OCI-M2 (cell line): Measurements from ENCODE around the gene SARS1.
A peak's percentile ranks its signal among the peaks of the same experiment; 100 is the strongest.
"Not testable (repeated sequence)": the region's sequence is repeated elsewhere in the genome, so short reads cannot be mapped to it uniquely, and the experiment has no call there.

ENCODE experiments used
- DNase-seq: peaks from one replicate; lab custom pipeline; 2025; ENCODE audit not compliant: unreplicated experiment; lab: John Stamatoyannopoulos, UW

Gene SARS1

DNA sequence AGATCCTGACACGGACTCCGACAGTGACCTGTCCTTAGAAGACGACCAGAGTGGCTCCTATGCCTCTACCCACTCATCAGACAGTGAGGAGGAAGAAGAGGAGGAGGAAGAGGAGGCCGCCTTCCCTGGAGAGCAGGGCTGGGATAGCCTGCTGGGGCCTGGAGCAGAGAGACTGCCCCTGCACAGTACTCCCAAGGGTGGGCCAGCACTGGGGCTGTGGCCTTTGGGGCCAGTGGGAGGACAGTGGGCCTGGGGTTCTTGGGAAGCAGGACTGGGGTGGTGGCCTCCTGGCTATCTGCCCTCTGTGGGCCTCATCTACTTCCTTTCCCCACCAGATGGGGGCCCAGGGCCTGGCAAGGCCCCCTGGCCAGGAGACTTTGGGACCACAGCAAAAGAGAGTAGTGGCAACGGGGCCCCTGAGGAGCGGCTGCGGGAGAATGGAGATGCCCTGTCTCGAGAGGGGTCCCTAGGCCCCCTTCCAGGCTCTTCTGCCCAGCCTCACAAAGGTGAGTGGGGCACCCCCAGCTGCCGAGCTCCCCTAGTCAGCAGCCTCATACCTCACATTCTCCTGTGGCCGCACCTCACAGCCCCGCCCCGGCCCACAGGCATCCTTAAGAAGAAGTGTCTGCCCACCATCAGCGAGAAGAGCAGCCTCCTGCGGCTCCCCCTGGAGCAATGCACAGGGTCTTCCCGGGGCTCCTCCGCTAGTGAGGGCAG, 59.3 kb downstream of the SARS1 start:
- DNase-seq, result no peak

DNA sequence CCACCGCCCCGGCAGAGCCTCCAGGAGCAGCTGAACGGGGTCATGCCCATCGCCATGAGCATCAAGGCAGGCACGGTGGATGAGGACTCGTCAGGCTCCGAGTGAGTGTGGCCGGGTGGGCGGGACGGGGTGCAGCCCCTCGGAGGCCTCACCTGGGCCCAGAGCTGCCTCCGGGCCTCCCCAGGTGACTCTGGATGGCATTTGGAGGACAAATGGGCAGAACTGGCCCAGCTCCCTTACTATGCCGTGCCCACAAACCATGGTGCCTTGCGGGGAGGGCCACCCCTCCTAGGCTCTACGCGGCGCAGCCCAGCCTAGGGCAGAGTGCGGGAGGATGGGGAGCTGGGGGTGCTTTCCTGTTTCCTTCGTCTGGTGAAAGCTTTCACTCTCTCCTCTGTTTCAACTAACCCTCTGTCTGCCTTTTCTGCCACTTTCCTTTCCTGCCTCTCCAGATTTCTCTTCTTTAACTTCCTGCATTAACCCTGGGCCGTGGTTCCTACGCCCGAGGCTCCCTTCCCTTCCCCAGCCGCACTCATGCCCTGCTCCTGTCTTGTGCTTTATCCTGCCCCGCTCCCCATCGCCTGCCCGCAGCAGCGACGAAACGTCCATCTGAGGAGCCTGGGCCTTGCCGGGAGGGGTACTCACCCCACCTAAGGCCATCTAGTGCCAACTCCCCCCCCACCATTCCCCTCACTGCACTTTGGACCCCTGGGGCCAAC, 60.0 kb downstream of the SARS1 start:
- no peak for DNase-seq

DNA sequence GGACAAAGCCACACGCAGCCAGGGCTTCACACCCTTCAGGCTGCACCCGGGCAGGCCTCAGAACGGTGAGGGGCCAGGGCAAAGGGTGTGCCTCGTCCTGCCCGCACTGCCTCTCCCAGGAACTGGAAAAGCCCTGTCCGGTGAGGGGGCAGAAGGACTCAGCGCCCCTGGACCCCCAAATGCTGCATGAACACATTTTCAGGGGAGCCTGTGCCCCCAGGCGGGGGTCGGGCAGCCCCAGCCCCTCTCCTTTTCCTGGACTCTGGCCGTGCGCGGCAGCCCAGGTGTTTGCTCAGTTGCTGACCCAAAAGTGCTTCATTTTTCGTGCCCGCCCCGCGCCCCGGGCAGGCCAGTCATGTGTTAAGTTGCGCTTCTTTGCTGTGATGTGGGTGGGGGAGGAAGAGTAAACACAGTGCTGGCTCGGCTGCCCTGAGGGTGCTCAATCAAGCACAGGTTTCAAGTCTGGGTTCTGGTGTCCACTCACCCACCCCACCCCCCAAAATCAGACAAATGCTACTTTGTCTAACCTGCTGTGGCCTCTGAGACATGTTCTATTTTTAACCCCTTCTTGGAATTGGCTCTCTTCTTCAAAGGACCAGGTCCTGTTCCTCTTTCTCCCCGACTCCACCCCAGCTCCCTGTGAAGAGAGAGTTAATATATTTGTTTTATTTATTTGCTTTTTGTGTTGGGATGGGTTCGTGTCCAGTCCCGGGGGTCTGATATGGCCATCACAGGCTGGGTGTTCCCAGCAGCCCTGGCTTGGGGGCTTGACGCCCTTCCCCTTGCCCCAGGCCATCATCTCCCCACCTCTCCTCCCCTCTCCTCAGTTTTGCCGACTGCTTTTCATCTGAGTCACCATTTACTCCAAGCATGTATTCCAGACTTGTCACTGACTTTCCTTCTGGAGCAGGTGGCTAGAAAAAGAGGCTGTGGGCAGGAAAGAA, 61.1 kb downstream of the SARS1 start:
- DNase-seq, result no peak

DNA sequence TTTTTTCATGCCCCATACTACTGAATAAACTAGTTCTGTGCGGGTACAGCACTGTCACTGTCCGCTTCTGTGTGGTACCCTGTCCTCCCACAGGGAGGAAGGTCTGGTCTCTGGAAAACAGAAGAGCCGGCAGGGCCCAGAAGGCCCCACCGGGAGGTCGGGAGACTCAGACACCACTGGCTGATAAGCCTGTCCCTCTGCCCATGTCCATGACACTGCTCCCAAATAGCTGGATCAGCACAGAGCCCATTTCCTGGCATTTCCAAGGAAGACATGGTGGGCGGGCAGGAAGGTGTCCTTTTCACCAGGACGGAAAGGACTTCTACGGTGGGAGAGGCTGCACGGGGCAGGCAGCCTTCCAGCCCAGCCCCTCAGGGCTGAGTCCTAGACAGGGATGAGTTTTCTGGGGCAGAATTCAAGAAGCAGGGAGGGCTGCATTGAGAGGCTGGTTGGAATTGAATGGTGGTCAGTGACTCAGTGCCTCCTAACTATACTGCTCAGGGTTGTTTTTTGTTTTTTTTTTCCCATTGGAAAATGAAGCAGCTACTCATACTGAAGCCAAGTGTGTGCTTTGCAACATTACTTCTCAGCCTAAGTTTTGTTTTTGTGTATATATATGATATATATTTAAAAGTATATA, 62.1 kb downstream of the SARS1 start:
- DNase-seq, result no peak

DNA sequence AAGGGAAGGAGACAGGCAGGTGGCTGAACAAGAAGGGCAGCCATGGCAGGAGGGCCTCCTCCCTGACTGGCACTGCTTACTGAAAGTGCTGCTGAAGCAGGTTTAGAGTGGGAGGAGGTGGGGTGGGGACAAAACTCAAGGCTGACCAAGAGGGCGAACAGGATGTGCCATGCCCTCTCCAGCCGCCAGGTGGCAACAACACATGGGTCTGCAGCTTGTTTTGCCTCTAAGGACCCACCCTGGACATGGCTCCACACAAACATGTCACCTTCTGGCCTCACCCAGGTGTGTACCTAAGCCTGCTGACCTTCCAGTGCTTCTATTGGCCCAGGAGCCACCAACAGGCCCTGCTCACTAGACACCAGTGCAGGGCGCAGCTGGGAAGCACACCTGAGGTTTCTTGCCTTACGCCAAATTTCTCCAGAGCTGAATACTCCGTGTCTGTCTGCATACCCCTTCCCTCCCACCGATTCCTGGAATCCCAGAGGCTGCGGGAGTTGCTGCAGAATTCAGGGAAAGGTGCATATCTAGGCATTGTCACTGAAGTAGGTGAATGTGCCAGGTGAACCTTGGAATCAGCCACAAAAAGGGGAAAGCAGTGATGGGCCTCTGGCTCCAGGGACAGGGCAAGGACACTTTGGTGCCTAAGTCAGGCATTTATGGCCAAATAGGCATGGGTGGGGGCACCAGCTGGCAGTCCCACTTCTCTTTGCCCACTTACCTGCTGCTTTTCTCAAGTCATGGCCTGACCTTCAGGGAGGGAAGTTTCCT, 63.9 kb downstream of the SARS1 start:
- DNase-seq, result peak; percentile 37

DNA sequence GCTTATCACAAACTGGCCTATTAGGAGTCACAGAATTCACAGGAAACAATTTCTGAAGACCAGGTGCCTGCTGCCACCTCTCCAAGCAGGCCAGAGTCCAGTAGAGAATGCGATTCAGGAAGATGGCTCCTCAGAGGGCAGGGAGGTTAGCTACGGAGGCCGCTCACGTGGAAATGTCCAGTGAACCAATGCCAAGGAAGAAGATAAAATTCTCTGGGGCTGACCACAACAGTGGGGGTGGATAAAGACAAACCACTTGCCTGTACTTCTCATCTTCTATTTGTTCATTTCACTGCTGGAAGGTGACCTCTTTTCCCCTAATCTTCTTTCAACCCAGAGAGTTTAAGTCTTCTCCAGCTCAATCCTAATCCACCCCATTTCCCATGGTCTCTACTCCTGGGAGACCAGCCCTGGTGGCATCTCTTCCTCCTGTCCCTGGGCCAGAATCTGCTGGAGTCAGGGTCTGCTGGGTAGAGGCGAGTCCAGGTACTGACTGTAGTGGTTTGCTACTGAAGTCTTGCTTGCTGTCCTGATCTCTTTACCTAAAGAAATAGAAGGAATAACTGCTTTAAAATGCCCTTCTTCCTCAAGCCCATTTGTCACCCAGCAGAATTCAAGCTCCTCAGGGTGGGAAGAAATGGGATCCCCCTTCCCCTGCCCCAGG, 66.0 kb downstream of the SARS1 start:
- no peak for DNase-seq

DNA sequence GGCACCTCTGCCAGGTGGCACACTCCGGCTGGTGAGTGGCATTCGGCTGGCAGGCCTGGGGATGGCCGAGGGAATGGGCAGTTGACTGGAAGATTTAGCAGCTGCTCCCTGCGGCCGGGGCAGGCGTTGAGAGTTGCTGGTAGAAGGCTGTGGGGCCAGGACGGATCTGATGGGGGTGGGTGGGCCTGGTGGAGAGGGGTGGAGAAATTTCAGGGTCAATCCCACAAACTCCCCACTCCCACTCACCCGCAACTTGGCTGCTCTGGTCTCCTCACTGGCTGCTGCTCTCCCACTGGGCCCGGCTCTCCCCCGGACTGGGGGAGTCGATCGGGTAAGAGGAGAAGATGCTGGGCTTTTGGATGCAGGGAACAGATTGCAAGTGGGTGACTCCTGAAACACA, 67.1 kb downstream of the SARS1 start:
- DNase-seq, result no peak

DNA sequence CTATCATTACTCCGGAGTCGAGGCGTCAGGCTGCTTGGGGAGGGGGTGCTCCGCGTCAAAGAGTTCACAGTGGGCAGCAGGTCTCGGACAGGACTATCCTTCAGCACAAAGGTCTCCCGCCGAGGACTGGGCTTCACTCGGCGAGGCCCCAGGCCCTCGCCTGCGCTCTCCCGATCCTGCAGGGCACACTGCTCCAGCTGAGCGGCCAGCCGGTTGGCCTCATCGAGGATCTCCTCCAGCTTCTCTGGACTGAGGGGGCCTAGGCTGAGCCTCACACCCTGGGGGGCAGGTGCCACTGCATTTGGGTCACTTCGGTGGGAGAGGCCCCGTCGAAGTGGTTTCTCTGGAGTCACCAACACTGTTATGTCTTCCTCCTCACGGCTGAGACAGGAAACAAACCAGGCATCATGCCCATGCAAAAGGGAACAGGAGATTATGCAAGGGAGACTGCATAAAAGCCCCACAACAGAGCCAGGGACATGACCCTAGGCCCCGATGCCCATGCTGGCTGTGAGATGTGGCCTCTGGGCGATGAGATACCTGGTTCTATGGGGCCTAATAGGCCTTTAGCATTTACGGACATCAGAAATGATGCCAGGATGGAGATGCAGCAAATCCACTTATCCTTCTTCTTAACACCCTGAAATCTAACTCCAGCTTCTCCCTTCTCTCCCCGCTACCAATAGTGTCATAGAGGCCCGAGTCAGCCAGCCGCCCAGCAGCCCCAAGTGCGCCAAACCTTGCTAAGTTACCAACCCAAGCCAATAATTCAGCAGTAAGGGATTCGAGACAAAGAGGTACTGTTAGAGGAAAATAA, 68.2 kb downstream of the SARS1 start:
- DNase-seq, result no peak

DNA sequence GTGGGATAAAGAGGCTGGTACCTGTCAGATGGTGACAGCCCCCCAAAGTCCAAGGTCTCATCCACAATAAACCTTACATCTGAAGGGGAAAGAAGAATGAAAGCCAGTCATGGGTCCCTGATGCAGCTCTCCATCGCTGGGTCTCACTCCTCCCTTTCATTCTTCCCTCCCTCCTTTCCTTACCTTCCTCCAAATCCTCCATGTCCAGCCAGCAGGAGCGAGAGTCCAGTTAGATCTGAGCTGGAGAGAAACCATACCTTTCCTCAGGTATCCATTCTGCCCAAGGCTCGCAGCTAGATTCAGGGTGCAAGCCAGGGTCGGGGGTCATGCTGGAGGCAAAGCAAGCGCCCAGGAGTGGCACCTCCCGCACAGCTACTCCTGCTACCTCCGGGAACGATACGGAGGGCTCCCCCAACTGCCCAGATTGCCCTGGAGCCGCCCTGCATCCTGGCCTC, 68.8 kb downstream of the SARS1 start:
- no peak for DNase-seq

DNA sequence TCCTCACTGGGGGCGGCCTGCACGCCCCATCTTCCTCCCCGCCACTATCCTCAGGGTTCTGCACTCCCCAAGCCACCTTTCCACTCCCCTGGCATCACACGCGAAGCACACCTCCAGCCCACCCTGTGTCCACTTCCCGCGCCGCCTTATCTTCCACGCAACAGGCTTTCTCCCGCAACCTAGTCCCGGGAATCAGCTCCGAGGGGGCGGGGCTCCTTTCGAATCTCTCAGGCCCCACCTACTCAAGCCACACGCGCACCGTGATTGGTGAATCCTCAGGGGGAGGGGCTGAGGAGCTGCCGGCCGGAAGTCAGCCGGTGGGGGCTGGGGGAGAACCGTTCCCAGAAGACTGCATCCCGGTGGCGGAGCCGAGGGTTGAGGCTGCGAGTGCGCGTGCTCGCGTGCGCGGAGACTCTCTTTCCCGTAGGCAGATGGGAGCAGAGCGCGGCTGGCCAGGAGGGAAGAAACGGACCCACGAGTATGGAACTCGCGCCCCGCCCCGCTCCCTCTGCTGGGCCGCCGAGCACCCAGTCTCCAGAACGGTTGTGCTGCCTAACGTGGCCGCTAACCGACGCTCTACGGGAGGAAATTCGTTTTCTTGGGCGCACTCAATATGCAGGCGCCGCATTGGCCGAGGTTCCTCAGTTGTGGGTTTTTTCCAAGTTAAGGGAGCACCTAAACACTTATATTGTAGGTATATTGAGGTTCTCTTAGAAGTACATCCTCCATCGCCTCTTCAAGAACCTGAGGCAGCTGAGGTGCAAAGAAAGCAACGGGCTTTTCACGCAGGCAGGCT, 69.4 kb downstream of the SARS1 start, which contains the start of gene PSRC1:
Gene PSRC1 (minus strand): TSS at position 194 of the 796 bp plus-strand sequence.
- peak; percentile 52 for DNase-seq

DNA sequence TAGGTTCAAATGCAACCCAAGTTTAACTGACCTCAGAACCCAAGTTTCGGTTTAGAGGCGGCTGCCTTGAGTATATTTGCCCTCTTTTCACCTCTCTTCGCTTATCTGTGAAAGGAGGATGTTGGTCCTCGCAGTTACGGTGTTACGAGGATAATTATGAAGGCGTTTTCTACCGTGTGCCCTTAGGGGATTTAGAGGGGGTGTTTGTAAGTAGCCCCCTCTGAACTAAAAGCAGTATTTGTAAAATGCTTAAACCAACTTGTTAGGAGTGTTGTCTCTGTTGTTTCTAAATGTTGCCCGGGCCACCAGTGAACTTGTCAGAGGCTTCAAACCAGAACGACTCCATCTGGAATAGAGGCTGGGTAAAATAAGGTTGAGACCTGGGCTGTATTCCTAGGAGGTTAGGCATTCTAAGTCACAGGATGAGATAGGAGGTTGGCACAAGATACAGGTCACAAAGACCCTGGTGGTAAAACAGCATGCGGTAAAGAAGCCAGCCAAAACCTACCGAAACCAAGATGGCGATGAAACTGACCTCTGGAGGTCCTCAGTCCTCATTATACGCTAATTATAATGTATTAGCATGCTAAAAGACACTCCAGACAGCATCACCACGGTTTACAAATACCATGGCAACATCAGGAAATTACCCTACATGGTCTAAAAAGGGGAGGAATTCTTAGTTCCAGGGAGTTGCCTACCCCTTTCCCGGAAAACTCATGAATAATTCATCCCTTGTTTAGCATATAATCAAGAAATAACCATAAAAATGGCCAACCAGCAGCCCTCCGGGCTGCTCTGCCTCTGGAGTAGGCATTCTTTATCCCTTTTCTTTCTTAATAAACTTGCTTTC, 70.3 kb downstream of the SARS1 start:
- no peak for DNase-seq

DNA sequence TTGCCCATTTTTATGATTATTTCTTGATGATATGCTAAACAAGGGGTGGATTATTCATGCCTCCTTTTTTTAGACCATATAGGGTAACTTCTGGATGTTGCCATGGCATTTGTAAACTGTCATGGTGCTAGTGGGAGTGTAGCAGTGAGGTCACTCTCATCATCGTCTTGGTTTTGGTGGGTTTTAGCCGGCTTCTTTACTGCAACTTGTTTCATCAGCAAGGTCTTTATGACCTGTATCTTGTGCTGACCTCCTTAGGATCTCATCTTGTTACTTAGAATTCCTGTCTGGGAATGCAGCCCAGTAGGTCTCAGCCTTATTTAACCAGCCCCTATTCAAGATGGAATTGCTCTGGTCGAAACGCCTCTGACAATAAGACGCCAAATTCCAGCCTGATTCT, 73.0 kb downstream of the SARS1 start:
- DNase-seq, result not testable (repeated sequence)
